IPS-18a (cell line): ENCODE measurements around the gene LPIN1.
"Not testable (repeated sequence)": the region's sequence is repeated elsewhere in the genome, so short reads cannot be mapped to it uniquely, and the experiment has no call there.

Experiments
- H3K27ac ChIP-seq: one replicate; pipeline ENCODE4 v1.5.1; 2013; ENCODE audit warnings: low read length
- H3K27me3 ChIP-seq: one replicate; pipeline ENCODE4 v1.6.1; 2013; ENCODE audit warnings: mild to moderate bottlenecking, low read length; ENCODE audit not compliant: control insufficient read depth, insufficient read depth
- H3K36me3 ChIP-seq: one replicate; pipeline ENCODE4 v1.6.1; 2013; ENCODE audit warnings: low read depth, low read length; ENCODE audit not compliant: control insufficient read depth
- H3K4me1 ChIP-seq: one replicate; pipeline ENCODE4 v1.6.1; 2013; ENCODE audit warnings: low read depth, low read length; ENCODE audit not compliant: control insufficient read depth
- H3K4me3 ChIP-seq: one replicate; pipeline ENCODE4 v1.5.1; 2013; ENCODE audit warnings: low read length
- H3K9ac ChIP-seq: one replicate; pipeline ENCODE4 v1.6.1; 2013; ENCODE audit warnings: mild to moderate bottlenecking, low read length, moderate library complexity
- H3K9me3 ChIP-seq: one replicate; pipeline ENCODE4 v1.6.1; 2013; ENCODE audit warnings: low read depth, low read length; ENCODE audit not compliant: control insufficient read depth

LPIN1 gene

DNA sequence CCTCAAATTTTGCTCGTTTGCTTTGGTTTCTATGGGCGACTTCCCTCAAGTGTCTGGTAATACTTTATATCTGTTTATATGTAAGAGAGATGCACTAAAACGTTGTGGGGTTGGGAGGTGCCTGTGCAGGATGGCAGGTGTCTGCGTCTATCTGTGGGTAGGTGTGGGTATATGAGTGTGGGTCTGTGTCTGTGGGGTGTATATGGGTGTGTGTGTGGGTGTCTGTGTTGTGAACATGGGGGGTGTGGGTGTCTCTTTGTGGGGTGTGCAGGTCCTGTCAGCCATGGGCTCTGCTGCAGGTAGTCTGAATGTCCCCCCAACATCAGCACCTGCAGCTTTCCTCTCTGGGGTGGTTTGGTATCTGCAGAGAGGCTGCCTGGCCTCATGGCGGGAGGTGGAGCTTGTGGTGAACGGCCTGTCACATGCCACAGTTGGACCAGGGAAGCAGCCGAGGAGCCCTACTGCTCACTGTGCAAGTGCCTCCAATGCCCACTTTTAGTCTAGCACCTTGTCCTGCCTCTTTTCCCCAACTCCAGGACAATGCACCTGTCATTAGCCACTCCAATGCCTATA is 90.3 kb downstream of the LPIN1 start:
- Histone ChIP-seq H3K4me1 (no peaks in the 10 kb centered on the region), H3K27me3 (no peaks in the 10 kb centered on the region), H3K27ac (no peak overlapping the region), H3K9ac (no peak overlapping the region), H3K4me3 (no peak overlapping the region), H3K36me3 (no peaks in the 10 kb centered on the region), H3K9me3 (no peaks in the 10 kb centered on the region)

- Histone ChIP-seq H3K9me3 (no peaks in the 10 kb centered on the region), H3K4me1 (no peaks in the 10 kb centered on the region), H3K9ac (no peak overlapping the region), H3K4me3 (no peak overlapping the region), H3K36me3 (no peaks in the 10 kb centered on the region), H3K27me3 (no peaks in the 10 kb centered on the region), H3K27ac (no peak overlapping the region)
Observed at GRCh38 chr2:11837875-11838734, 91.7 kb downstream of the LPIN1 start.

- H3K4me1 ChIP-seq: no peaks in the 10 kb centered on the region
- H3K36me3 ChIP-seq: no peaks in the 10 kb centered on the region
- H3K4me3 ChIP-seq: no peak overlapping the region
- H3K27ac ChIP-seq: no peak overlapping the region
- H3K9me3 ChIP-seq: no peaks in the 10 kb centered on the region
- H3K27me3 ChIP-seq: no peaks in the 10 kb centered on the region
- no peak overlapping the region for H3K9ac ChIP-seq
Observed at GRCh38 chr2:11839916-11840315, 93.5 kb downstream of the LPIN1 start.

DNA sequence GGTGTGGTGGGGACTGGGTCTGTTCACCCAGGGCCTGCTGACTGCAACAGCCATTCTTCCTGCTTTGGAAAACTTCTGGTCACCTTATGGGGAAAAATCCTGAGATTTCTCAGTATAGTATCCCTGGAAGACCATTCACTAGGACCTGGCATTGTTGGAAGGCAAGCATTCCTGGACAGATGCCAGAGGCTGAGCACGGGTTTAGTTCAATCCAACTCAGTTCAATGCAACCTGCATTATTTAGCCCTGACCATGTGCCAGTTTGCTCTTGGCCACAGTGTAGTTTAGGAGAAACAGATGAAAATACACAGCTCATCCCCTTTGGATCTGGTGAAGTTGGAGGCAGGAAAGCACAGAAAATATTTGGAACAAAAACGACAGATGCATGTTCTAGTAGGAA is 95.9 kb downstream of the LPIN1 start:
- H3K4me3 ChIP-seq: no peak overlapping the region
- H3K4me1 ChIP-seq: no peaks in the 10 kb centered on the region
- no peak overlapping the region for H3K9ac ChIP-seq
- no peaks in the 10 kb centered on the region for H3K9me3 ChIP-seq
- no peaks in the 10 kb centered on the region for H3K27me3 ChIP-seq
- H3K27ac ChIP-seq: no peak overlapping the region
- H3K36me3 ChIP-seq: no peaks in the 10 kb centered on the region

- not testable (repeated sequence) for H3K27ac ChIP-seq, H3K9me3 ChIP-seq, H3K4me3 ChIP-seq, H3K4me1 ChIP-seq, H3K9ac ChIP-seq, H3K27me3 ChIP-seq, H3K36me3 ChIP-seq
Observed at GRCh38 chr2:11844798-11845197, 98.4 kb downstream of the LPIN1 start.

GRCh38 chr2:11847935-11848334 is 101.5 kb downstream of the LPIN1 start:
- not testable (repeated sequence) for H3K27me3 ChIP-seq, H3K27ac ChIP-seq, H3K36me3 ChIP-seq, H3K9ac ChIP-seq, H3K4me3 ChIP-seq, H3K9me3 ChIP-seq, H3K4me1 ChIP-seq

GRCh38 chr2:11850082-11850481 is 103.7 kb downstream of the LPIN1 start:
- no peak overlapping the region for H3K4me3 ChIP-seq

DNA sequence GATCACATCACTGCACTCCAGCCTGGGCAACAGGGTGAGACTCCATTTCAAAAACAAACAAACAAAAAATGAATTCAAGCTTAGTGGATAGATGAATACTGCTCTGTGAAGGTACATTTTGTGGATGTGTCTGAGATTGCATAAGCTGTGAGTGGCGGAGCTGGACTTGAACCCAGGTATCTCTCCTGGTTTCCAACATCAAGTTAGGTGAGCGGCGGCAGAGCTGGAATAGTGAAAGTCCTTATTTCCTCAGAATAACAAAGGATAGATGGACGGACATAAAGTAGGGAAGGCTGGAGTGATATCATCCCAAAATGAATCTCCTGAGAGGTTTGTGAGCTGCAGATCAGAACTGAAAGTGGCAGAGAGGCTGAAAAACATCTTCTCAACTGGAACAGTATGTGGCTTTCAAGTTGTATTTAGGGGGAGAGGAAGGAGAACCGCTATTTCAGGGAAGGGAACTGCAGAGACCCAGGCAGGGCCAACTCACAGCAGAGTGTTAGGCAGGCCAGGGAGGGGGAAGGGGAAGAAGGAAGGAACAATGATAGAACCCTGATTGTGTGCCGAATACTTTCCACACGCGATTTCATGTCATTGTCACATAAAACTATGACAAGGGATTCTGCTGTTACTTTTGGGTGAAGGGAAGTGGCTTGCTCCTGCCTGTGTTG is 106.2 kb downstream of the LPIN1 start:
- Histone ChIP-seq H3K9ac (no peak overlapping the region), H3K9me3 (no peaks in the 10 kb centered on the region), H3K27ac (no peak overlapping the region), H3K27me3 (no peaks in the 10 kb centered on the region), H3K4me1 (peaks cover 4% of the 10 kb centered on the region), H3K36me3 (no peaks in the 10 kb centered on the region), H3K4me3 (no peak overlapping the region)

More at GRCh38 chr2:11850082-11850481, 103.7 kb downstream of the LPIN1 start:
- no peak overlapping the region for H3K27ac ChIP-seq
- peaks cover 4% of the 10 kb centered on the region for H3K4me1 ChIP-seq
- no peaks in the 10 kb centered on the region for H3K36me3 ChIP-seq
- no peak overlapping the region for H3K9ac ChIP-seq
- H3K27me3 ChIP-seq: no peaks in the 10 kb centered on the region
- H3K9me3 ChIP-seq: no peaks in the 10 kb centered on the region

GRCh38 chr2:11853197-11853588 is 106.8 kb downstream of the LPIN1 start:
- no peak overlapping the region for H3K4me3 ChIP-seq
- H3K9ac ChIP-seq: no peak overlapping the region
- no peaks in the 10 kb centered on the region for H3K27me3 ChIP-seq
- no peak overlapping the region for H3K27ac ChIP-seq
- peaks cover 4% of the 10 kb centered on the region for H3K4me1 ChIP-seq
- H3K36me3 ChIP-seq: no peaks in the 10 kb centered on the region
- H3K9me3 ChIP-seq: no peaks in the 10 kb centered on the region

- H3K9ac ChIP-seq: no peak overlapping the region
- no peak overlapping the region for H3K27ac ChIP-seq
- peaks cover under 1% of the 10 kb centered on the region for H3K4me1 ChIP-seq
- no peak overlapping the region for H3K4me3 ChIP-seq
- no peaks in the 10 kb centered on the region for H3K27me3 ChIP-seq
- H3K36me3 ChIP-seq: no peaks in the 10 kb centered on the region
- H3K9me3 ChIP-seq: peaks cover 13% of the 10 kb centered on the region
Observed at GRCh38 chr2:11855064-11855760, 108.8 kb downstream of the LPIN1 start.

GRCh38 chr2:11856095-11856494 is 109.7 kb downstream of the LPIN1 start:
- H3K36me3 ChIP-seq: no peaks in the 10 kb centered on the region
- no peaks in the 10 kb centered on the region for H3K4me1 ChIP-seq
- H3K27me3 ChIP-seq: no peaks in the 10 kb centered on the region
- peaks cover 13% of the 10 kb centered on the region for H3K9me3 ChIP-seq
- H3K9ac ChIP-seq: no peak overlapping the region
- no peak overlapping the region for H3K4me3 ChIP-seq
- H3K27ac ChIP-seq: no peak overlapping the region
